Tibial nerve (tissue), 4 donors: ENCODE measurements around the gene RAPGEF3. TPM values are rescaled to one million over a fixed set of nuclear protein-coding genes. Genes with fewer than 3 reads are reported as not detected.
A peak's percentile ranks its signal among the peaks of the same experiment; 100 is the strongest.

Source experiments
- DNase-seq, 2 donors: peaks; one replicate each; pipeline ENCODE4 v3.0.0-alpha.2; 2019; ENCODE audit warnings: low spot score in 2 of 2
- H3K27ac ChIP-seq, 4 donors: fragments of 200-600 bp; sonication (generic) in 3 of 4; one replicate each; pipeline ENCODE4 v1.5.1; 2017 to 2019; ENCODE audit warnings: mild to moderate bottlenecking in 1 of 4
- H3K27me3 ChIP-seq, 2 donors: fragments of 200-600 bp; sonication (generic) in 1 of 2; one replicate each; pipeline versions ENCODE4 v1.5.1 to v1.6.0; 2017 to 2019
- H3K36me3 ChIP-seq, 3 donors: fragments of 200-600 bp; sonication (generic); one replicate each; pipeline ENCODE4 v1.5.1; 2018 to 2019
- H3K4me1 ChIP-seq, 4 donors: fragments of 200-600 bp; sonication (generic) in 3 of 4; one replicate each; pipeline ENCODE4 v1.5.1; 2017 to 2019
- H3K4me3 ChIP-seq, 4 donors: fragments of 200-600 bp; sonication (generic) in 3 of 4; one replicate each; pipeline ENCODE4 v1.5.1; 2017 to 2019; ENCODE audit warnings: mild to moderate bottlenecking in 1 of 4, moderate library complexity in 1 of 4
- H3K9me3 ChIP-seq, 4 donors: fragments of 200-600 bp; sonication (generic) in 3 of 4; one replicate each; pipeline ENCODE4 v1.5.1; 2017 to 2019
- CTCF ChIP-seq, 5 experiments: fragments of 200-600 bp in 3 of 5; fragments of 450-650 bp in 2 of 5; sonication (generic) in 3 of 5; IDR thresholded peaks; one replicate each; pipeline ENCODE4 v1.5.1; 2016 to 2019; ENCODE audit warnings: antibody characterized with exemption in 5 of 5, mild to moderate bottlenecking in 3 of 5, moderate library complexity in 2 of 5
- EP300 ChIP-seq, 2 donors: sonication (generic); formaldehyde crosslinking; IDR thresholded peaks; one replicate each; pipeline ENCODE4 v1.6.1; 2017; ENCODE audit warnings: antibody characterized with exemption in 2 of 2, mild to moderate bottlenecking in 1 of 2
- POLR2A ChIP-seq, 2 donors: fragments of 450-650 bp; IDR thresholded peaks; one replicate each; pipeline ENCODE4 v1.6.1; 2017; ENCODE audit warnings: antibody characterized with exemption in 2 of 2, mild to moderate bottlenecking in 2 of 2, moderate library complexity in 2 of 2
- WGBS, 2 donors: methylation state at CpG; one replicate each; pipeline ENCODE4 v1.1.5; 2018; 5-methylcytosine and 5-hydroxymethylcytosine counted together
- total RNA-seq, 4 donors: library from RNA; depleted of rRNA; stranded (reverse); fragments of >200 nt; gene quantifications; one replicate each; pipeline ENCODE4 v1.1.0, GENCODE V29; 2016

The RAPGEF3 gene
- total RNA-seq, 4 donors from 2014 or later: 47.3 to 109 (median 83.6) TPM

GRCh38 chr12:47795121-47795813 is 36.6 kb upstream of the RAPGEF3 start:
- H3K4me3 ChIP-seq: no peak overlapping the region
- WGBS, 2 donors: 90 to 92% methylated on average over 21 of the region's 21 CpGs
- no peaks in the 10 kb centered on the region for H3K27me3 ChIP-seq
- DNase-seq: no peak
- H3K4me1 ChIP-seq: peaks cover 0 to 24% (median 17%) of the 10 kb centered on the region in 4 donors
- H3K9me3 ChIP-seq: no peaks in the 10 kb centered on the region
- no peak for TF ChIP-seq EP300 (IDR thresholded peaks at IDR 0.05)
- peaks cover 14 to 92% (median 43%) of the 10 kb centered on the region in 3 donors for H3K36me3 ChIP-seq
- H3K27ac ChIP-seq: peak overlapping the region in 1 of 4 donors; percentile 17

GRCh38 chr12:47794679-47795078 is 36.0 kb upstream of the RAPGEF3 start:
- Histone ChIP-seq H3K27ac (peak overlapping the region in 1 of 4 donors; percentile 17), H3K36me3 (peaks cover 14 to 98% (median 49%) of the 10 kb centered on the region in 3 donors), H3K27me3 (no peaks in the 10 kb centered on the region), H3K9me3 (no peaks in the 10 kb centered on the region), H3K4me3 (no peak overlapping the region), H3K4me1 (peaks cover 0 to 18% (median 11%) of the 10 kb centered on the region in 4 donors)
- no peak for TF ChIP-seq EP300 (IDR thresholded peaks at IDR 0.05)
- TF ChIP-seq POLR2A (IDR thresholded peaks at IDR 0.05): no peak
- no peak for TF ChIP-seq CTCF (IDR thresholded peaks at IDR 0.05)
- no peak for DNase-seq
- 95 to 99% methylated on average over 8 to 9 of the region's 9 CpGs for WGBS, 2 donors

GRCh38 chr12:47793015-47793681 is 34.5 kb upstream of the RAPGEF3 start:
- Histone ChIP-seq H3K36me3 (peaks cover 14 to 100% (median 56%) of the 10 kb centered on the region in 3 donors), H3K27ac (peak overlapping the region in 1 of 4 donors; percentile 51), H3K4me3 (no peak overlapping the region), H3K27me3 (no peaks in the 10 kb centered on the region), H3K4me1 (peaks cover 0 to 3% (median 0%) of the 10 kb centered on the region in 4 donors), H3K9me3 (no peaks in the 10 kb centered on the region)
- no peak for DNase-seq
- TF ChIP-seq EP300 (IDR thresholded peaks at IDR 0.05) (no peak), POLR2A (IDR thresholded peaks at IDR 0.05) (no peak), CTCF (IDR thresholded peaks at IDR 0.05) (no peak)
- 84% methylated on average over 6 to 15 of the region's 15 CpGs for WGBS, 2 donors

- DNase-seq: no peak
- Histone ChIP-seq H3K4me1 (peaks cover 0 to 11% (median 0%) of the 10 kb centered on the region in 4 donors), H3K27ac (peak overlapping the region in 2 of 4 donors; percentile 18 to 34), H3K4me3 (no peak overlapping the region), H3K36me3 (peaks cover 17 to 100% (median 55%) of the 10 kb centered on the region in 3 donors), H3K9me3 (no peaks in the 10 kb centered on the region), H3K27me3 (no peaks in the 10 kb centered on the region)
- 86 to 93% methylated on average over 10 to 13 of the region's 16 CpGs for WGBS, 2 donors
- no peak for TF ChIP-seq EP300 (IDR thresholded peaks at IDR 0.05)
- TF ChIP-seq CTCF (IDR thresholded peaks at IDR 0.05): no peak
- TF ChIP-seq POLR2A (IDR thresholded peaks at IDR 0.05): no peak
Observed at GRCh38 chr12:47791874-47792273, 33.2 kb upstream of the RAPGEF3 start.

DNA sequence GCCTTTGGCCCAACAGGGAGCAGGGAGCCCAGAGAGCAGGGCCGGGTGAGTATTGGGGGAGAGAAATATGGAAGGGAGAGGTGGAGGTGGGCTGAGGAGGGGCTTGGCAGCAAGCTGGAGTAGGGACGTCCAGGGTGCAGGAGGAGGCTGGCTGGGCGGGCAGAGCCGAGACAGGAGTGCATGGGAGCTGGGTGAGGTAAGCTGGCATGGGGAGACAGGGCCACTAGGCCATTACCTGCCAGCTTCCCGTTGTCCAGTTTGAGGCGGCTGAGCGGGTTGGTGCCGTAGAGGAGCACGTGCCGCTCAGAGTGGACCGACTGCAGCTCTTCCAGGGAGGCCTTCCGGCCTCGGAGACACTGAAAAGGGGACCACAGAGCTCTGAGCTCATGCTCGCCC is 32.7 kb upstream of the RAPGEF3 start:
- DNase-seq: no peak
- H3K4me1 ChIP-seq: peaks cover 0 to 16% (median 4%) of the 10 kb centered on the region in 4 donors
- H3K36me3 ChIP-seq: peaks cover 17 to 100% (median 55%) of the 10 kb centered on the region in 3 donors
- peak overlapping the region in 2 of 4 donors; percentile 28 to 53 for H3K27ac ChIP-seq
- H3K4me3 ChIP-seq: no peak overlapping the region
- WGBS, 2 donors: 90 to 92% methylated on average over 14 of the region's 14 CpGs
- H3K27me3 ChIP-seq: no peaks in the 10 kb centered on the region
- TF ChIP-seq POLR2A (IDR thresholded peaks at IDR 0.05): no peak
- TF ChIP-seq CTCF (IDR thresholded peaks at IDR 0.05): no peak
- no peak for TF ChIP-seq EP300 (IDR thresholded peaks at IDR 0.05)
- H3K9me3 ChIP-seq: no peaks in the 10 kb centered on the region
